HG02885 (cell line): ENCODE measurements around the gene NRAP.

ENCODE experiments used
- ATAC-seq: cut with Tn5 transposase; IDR thresholded peaks from one replicate; pipeline ENCODE4 v1.9.1; 2021; ENCODE audit warnings: mild to moderate bottlenecking; ENCODE audit not compliant: unreplicated experiment, poor library complexity

NRAP gene

DNA sequence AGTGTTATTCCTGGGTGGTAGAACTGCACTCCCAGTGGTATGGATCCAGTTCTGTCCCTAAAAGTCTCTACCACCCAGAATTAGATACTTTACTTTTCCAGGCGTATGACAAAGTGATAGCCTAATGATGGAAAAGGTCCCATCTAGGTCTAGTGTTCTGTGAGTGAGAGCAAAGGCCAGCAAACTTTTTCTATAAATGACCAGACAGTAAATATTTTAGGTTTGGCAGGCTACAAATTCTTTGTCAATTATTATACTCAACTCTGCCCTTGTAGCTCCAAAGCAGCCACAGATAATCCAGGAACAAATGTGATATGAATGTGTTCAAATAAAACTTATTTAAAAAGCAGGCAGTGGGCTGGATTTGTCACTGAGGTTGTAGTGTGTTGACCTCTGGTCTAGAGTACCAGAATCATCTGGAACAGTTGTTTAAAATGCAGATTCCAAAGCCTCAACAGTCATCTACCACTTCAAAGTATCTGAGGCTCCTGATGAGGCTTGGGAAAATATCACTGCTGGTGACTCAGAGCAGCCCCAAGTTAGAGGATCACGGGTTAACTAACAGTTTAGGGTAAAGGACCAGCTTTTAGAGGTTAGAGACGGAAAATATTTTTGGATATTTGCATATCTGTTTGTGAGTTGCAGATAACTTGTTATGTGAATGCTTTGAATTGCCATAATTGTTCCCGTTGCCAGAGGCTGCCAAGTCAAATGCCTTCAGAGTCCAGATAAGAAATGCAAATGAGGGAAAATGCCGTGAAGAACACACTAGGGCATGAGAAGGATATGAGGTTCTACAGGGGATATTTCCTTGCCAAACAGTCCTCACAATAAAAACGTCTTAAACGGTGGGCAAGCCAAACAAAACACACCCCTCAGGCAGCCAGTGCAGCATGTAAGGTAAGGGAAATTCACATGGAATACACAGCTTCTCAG, 19.4 kb downstream of the NRAP start:
- no peak for ATAC-seq

DNA sequence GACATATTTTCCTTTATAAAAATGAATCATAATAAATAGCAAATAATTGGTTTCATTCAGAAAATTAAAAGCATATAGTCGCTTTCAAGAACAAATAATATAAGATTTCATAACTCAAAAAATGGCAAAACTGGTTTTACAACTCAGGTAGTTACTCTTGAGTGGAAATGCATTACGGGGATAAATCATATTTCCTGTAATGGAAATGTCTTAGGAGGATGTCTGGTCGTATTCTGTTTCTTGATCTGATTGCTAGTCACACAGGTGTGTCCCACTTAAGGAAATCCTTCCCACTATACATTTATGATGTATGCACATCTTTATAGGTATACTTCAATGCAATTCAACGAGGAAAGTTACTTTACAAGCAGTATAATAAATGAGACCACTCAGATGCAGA, 20.7 kb downstream of the NRAP start:
- ATAC-seq: no peak

DNA sequence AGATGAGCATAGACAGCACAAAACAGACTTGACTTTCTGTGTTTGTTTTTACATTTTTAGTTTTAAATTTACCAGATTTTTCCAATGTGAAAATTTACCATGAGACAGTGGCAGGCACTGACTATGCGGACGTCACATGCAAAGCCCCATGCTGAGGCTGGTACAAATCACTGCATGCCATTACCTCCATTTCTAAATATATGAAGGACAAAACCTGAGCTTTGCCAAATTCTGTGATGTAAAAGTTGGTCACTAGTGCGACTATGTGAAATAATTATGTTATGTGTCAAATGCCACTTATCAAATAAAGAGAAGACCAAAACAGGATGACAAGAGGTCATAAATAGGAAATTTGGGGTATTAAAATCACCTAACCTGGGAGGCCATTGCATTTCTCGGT, 22.1 kb downstream of the NRAP start:
- no peak for ATAC-seq

DNA sequence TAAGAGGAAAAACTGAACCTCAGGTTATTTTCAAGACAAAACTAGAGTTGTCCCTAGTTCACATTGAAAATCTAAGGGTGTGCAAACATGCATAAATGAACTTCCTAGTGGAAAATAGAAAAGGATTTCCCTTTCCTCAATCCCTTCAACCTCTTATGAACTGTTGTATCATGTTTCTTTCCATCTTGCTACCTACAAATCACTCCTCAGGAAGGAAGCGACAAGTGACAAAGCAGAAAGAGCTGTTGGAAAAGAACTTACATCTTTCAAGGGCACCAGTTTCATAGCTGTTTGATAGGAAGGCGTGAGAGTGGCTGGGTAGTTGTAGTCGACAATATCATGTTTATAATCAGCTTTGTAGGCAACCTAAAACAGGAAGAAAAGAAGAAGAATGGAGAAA, 23.9 kb downstream of the NRAP start:
- ATAC-seq: no peak

DNA sequence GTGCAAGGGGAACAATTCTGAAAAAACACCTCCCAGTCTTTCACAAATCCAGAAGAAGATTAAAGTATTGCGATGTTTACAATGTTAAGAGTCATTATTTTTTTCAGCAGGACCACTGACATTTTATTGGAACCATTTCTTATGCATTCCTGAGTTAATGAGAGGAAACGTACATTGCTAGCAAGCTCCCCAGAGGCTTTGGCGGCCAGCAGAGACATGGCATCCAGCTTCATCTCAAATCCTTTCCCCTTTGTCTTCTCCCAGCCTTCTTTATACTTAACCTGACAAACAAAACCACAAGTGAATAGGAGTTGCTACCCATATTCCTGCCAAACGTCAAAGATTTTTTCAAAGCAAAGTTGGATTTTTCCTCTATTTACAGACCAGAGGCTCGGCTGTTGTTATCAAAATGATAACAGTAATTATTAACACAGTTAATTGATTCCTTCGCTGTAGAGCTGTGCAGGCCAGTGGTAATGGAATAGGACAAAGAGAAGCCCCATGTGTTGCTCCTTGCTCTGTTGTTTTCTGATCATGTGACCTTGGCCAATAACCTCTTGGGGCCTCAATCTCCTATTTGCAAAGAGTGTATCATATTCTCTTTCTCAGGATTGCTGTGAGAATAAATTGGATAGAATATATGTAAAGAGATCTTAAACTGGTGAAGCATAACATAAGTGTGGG, 32.0 kb downstream of the NRAP start:
- ATAC-seq: no peak

DNA sequence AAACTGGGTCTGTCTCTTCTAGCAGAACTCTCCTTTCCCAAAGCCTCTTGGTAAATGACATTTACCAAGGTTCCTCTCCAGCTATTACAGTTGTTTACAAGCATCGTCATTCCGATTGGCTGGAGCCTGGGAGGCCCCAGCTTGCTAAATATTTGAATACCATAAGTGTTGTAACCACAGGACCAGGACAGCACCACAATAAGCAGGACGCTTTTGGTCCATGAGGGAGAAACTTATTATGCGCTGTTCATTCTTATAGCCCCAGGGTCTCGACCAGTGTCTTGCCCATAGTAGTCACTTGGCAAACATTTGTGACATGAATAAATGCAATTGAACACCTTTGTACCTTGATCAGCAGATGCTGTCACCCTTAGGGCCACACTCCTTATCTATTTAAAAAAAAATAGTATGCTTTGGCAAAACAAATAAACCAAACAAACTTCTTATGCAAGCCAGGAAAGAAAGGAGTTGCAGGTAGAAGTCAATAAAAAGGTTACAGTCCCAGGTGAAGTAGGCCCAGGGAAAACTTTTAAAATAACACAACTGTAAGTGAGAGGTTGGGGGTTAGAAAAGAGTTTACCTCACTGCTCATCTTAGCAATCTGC, 32.8 kb downstream of the NRAP start:
- no peak for ATAC-seq

DNA sequence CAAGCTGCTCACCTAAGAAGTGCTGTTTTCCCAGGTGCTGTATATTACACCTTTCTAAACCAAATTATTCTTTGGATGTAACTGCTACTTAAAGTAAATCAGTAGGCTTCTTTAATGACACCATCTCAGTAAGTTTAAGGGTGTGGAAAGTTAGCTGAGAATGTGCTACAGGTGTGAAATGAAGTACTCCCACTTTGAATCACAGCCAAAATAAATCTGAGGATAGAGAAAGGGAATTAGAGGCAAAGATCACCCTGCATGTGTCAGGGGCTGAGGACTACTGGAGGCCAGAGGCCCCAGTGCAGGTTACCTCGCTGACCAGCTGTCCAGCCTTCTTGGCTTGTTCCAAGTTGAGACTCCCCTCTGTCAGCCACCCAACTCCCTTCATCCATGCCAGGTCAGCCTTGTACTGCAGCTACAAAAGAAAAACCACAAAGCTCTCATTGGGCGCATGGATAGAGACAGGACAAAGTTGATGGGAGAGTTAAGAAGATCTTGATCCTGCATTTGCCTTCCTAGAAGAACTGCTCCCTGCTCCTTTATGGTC, 35.2 kb downstream of the NRAP start:
- no peak for ATAC-seq

DNA sequence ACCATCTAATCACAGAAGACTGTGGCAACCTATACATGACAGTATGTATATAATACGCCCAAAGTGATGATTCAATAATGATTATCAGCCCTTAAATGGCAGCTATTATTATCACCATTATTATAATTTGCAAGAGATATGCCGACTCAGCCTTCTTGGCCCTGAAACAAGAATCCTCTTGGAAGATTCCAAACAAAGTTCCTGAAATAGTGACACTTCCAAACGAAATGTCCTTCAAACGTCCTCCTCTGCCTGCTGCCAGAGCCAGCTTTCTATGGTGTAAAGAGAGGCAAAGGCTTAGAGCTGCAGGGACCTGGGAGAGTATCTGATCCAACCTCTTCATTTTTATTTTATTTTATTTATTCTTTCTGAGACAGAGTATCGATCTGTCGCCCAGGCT, 36.0 kb downstream of the NRAP start:
- ATAC-seq: no peak

DNA sequence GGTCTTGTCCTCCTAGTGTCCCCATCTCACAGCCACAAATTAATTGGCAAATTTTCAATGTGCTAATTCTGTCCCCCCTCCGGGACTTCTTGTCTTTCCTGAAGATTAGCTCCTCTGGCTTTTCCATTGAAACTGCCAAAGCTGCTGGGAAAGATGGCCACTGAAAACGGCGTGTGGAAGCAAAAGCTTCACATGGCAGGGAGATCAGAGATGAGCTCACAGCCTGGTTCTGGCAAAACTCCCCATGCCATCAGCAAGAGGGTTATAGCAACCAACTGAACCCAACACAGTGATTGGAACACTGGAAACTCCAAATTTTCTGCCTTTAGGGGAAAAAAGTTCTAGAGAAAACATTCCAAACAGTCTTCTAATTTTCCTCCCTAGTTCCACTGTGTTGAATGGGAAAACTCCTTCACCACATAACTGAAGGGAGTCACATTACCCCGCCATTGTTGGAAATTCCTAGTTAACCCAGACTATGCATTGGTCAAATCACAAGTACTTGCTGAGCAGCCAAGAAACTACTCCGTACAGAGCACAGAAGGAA, 37.0 kb downstream of the NRAP start:
- no peak for ATAC-seq

DNA sequence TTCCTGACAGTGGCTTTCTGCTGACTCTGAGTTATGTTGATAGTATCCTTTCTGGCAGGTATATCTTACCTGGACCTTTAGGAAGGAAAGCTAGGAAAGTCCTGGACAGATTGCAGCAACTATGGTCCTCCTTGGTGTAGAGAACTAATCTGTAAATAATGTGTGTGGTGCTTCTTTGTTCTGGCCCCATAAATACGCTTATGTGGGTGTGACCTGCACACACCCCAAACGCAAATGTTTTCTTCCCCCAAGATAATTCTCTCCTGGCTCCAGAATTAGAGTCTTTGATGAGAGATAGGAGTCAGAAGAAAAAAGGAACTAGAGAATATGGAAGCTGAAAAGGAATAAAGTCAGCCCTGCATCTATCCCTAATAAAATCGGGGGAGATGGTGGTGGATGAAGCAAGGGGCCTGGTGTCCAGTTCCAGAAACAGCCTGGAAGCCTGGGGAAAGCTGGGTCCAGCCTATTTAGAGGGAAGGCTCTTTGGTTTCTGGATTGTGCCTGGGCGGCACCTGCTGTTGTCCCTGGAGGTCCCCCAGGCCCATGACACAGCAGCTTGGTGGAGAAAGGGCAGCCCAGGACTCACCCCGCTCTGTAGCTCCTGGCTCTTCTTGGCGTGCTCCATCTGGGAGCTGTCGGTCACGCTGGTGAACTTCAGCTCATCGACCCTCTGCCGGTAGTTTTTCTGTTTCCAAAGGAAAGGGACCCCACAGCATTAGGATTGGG, 38.2 kb downstream of the NRAP start:
- no peak for ATAC-seq

DNA sequence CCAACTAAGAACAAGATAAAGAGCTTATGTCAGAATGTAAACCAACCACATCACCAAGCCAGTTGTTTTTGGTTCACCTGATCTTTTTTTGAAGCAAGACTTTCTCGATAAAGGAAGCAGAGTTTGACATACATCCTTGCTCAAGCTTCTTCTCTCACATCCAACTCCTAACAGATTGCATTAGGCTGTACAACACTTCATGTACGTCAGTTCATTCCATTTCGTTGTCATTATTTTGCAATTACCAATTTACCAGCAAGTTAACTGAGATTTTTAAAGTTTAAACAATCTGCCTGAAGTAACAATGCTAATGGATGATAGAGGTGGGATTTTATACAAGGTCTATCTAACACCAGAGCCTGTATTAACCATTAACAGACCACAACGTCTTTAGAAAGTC, 41.0 kb downstream of the NRAP start:
- ATAC-seq: no peak

DNA sequence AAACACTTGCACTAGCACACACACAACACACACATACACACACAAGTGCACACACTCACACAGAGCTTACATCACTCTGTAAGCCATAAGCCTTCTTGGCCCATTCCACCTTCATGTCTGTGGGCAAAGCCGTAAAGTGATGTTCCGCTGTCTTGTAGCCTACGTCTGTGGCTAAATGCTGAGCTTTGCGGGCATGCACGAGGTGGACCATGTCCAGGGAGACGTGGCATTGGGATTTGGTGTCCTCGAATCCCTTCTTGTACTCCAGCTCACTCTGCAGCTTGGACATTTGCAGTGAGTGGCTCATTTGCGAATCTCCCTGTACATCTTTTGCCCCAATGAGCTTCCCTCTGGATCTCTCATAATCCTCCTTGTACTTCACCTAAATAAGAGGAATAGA, 42.0 kb downstream of the NRAP start:
- no peak for ATAC-seq

DNA sequence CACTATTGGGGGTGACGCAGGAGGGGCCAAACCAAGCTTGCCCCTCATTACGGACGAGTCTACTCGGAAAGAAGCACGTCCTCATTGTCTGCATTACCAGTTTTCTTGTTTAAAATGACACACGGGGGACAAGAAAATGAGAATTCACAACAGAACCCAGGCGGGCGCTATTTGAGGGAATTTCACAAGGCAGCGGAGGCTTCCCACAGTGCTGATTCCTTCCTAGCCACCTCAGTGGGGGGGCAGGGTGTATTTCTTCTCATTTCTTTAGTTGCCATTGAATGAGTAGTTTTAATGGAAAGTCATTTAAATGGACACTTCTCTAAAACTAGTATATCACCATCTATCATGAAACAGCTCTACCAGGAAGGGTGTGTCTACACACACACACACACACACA, 42.9 kb downstream of the NRAP start:
- ATAC-seq: no peak

DNA sequence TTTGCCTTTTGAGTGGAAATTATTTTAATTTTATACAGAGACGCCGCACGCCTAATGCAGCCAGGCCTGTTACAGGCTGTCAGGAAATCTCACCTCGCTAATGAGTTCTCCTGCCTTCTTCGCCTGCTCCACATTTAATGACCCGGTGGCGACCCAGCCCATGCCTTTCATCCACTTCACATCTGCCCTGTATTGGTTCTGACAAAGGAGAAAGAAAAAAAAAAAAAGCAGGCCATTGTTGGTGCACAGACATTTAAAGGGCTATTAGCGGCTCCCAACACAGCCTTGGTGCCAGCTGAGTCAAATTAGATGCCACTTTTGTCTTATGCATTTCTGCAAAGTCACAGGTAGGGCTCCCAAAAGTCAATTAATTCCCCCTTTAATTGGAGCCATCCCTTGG, 43.3 kb downstream of the NRAP start:
- ATAC-seq: no peak

DNA sequence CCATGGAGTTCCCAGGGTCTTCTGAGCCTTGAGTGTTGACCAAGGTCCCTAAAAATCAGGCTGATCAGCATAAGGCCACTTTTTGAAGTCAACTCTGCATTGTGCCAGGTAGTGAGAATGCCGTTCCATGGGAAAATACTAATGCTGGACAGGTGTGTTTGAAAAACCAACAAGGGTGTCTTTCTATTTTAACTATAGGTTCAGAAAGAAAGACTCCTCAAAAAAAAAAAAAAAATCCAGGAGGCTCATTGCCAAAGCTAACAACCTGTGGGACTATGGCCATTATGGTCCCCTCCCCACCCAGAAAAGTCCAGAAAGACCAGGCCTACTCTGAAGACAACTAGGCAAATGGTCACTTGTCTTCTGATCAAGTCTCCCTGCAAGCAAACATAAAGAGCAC, 44.4 kb downstream of the NRAP start:
- ATAC-seq: no peak

DNA sequence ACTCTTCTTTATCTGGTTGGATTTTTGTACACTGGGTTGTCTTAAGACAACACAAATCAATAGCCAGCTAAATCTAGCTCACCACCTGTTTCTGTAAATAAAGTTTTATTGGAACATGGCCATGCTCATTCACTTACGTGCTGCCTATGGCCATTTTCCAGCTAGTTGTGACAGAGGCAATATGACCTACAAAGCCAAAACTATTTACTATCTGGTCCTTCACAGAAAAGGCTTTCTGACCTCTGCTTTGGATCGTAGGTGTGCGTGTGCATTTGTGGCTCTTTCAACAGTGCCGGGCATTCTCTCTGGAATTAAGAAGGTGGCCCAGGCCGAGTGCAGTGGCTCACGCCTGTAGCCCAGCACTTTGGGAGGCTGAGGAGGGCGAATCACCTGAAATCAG, 45.5 kb downstream of the NRAP start:
- no peak for ATAC-seq

DNA sequence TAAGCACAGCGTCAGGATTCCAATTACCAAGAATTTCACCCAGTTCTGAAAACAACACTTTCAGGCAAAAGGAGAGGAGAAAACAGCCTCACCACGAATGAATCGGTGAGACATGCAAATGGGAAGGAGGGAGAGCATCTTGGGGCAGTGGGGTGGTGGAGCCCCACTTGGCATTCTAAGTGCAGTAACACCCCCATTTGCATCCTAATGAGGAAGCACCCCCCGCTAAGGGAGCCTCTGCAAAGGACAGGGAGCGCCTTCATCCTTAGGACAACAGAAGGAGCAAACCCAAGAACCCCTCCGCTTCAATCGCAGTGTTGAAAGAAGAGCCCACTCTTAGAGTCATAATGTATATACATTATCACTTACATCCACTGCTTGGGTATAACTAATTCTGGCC, 46.8 kb downstream of the NRAP start:
- no peak for ATAC-seq

DNA sequence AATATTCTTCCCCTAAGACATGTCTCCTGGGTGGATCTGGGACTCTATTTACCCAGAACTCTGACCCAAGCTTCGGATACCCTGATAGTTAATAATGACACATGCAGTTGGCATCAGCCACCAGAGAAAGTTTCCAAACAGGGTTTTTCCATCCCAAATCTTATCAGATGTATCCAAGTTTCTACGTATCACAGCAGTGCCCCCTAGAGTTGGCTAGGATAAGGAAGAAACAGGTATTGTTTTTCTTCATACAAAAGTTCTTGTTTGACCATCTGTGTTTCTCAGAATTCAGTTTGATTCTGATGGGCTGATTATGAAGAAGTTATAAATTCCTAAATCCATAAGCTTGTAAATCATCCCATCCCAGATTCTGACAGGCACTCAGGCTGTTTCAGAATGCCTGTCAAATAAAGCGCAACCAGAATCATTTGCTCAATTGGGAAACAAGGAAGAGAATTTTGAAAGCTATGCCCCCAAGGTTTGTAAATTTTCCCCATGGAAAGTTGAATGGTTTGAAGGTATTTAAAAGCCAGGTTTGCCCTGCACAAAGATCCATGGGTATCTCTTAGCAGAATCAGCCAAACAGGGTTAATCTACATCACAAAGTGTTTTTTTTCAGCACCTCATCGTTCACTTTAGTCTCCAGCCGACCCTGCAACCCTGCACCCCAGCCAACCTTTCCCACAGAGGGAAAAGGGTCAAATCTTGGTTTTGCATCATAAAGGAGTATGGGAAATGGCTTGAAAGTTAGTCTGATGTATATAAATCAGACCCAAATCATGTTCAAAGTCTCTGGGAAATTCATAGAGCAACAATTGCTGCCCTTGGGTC, 47.4 kb downstream of the NRAP start:
- ATAC-seq: no peak

DNA sequence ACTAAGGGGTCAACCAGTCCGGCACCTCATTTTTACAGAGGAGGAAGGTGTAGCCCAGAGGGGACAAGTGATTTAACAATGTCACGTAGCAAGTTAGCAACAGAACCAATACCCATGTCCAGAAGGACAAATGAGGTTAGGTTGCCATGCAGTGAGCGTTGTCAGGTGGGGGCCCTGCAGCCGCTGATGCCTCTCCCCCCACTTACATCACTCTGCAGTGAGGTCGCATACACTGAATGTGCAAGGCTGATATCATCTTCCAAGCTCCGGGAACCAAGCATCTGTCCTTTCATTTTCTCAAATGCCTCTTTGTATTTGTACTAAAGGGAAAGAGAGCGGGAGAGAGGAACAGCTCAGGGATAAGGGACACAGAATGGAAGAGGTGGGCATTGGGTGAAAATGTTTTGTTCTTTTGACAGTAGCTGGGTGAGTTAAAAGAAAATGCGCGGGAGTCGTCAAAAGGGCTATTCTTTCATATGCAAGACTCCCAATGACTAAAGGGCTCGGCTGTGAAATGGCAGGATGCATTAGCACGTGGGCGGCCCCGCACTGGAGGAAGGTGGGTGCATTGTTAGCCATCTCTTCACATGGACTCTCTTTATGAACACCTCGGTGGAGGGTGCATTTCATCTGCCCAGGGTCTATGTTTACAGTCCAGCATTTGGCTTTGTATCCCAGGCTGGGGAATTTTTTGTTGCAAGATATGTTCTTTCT, 49.7 kb downstream of the NRAP start:
- no peak for ATAC-seq
